Astrocyte (in vitro differentiated cells and primary cell): ENCODE measurements around the gene USP1.

Experiments
- EZH2 ChIP-seq: IDR thresholded peaks from 2 replicates; pipeline ENCODE4 v1.6.1; 2012; ENCODE audit warnings: mild to moderate bottlenecking, low read length, inconsistent platforms; ENCODE audit not compliant: insufficient read depth
- TF ChIP-seq, protein P1 (sequence below): IDR thresholded peaks from 2 replicates; pipeline ENCODE4 v1.5.1; 2011; ENCODE audit warnings: low read depth, mild to moderate bottlenecking, inconsistent platforms, low read length, moderate library complexity; ENCODE audit not compliant: insufficient read depth

DNA sequence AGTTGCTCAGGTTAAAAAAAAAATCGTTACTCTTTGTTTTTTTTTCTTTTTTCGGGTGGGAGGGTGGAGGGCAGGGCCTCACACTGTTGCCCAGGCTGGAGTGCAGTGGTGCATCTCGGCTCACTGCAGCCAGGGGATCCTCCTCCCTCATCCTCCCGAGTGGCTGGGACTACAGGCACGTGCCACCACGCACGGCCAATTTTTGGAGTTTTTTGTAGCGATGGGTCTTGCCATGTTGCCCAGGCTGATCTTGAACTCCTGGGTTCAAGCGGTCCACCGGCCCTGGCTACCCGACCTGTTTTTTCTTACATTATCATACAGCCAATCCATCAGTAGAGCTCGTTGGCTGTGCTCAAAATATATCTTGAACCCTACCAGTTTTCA is 2.2 kb upstream of the USP1 start:
- TF ChIP-seq EZH2, result no peak
- TF ChIP-seq, protein P1, sequence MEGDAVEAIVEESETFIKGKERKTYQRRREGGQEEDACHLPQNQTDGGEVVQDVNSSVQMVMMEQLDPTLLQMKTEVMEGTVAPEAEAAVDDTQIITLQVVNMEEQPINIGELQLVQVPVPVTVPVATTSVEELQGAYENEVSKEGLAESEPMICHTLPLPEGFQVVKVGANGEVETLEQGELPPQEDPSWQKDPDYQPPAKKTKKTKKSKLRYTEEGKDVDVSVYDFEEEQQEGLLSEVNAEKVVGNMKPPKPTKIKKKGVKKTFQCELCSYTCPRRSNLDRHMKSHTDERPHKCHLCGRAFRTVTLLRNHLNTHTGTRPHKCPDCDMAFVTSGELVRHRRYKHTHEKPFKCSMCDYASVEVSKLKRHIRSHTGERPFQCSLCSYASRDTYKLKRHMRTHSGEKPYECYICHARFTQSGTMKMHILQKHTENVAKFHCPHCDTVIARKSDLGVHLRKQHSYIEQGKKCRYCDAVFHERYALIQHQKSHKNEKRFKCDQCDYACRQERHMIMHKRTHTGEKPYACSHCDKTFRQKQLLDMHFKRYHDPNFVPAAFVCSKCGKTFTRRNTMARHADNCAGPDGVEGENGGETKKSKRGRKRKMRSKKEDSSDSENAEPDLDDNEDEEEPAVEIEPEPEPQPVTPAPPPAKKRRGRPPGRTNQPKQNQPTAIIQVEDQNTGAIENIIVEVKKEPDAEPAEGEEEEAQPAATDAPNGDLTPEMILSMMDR, result no peak
